Keratinocyte (primary cell): ENCODE data around the gene DNAJB13.

Source experiments
- CTCF ChIP-seq, 3 experiments: IDR thresholded peaks in 1 of 3; conservative IDR thresholded peaks in 1 of 3; optimal IDR thresholded peaks in 1 of 3; 2 replicates in 2 of 3; 3 replicates in 1 of 3; pipeline versions ENCODE3 to v1.5.1; 2011; ENCODE audit warnings: low read length in 3 of 3, mild to moderate bottlenecking in 3 of 3, moderate library complexity in 2 of 3, control low read depth in 1 of 3, inconsistent platforms in 1 of 3; ENCODE audit not compliant: insufficient read depth in 2 of 3; ENCODE audit errors: extremely low read depth in 1 of 3
- EZH2 ChIP-seq: IDR thresholded peaks from one replicate; pipeline ENCODE4 v1.6.1; 2012; ENCODE audit warnings: inconsistent platforms, mild to moderate bottlenecking, low read length, moderate library complexity

GRCh38 chr11:74000307-74001133, 49.7 kb downstream of the DNAJB13 start:
- TF ChIP-seq CTCF (optimal IDR thresholded peaks at IDR 0.05 in 1 of 3, IDR thresholded peaks at IDR 0.05 in 1 of 3, conservative IDR thresholded peaks at IDR 0.05 in 1 of 3; ENCODE audit: extremely low read depth in 1 of 3, insufficient read depth in 2 of 3, low read length in 3 of 3) (no peak), EZH2 (no peak)
